Measurements from ENCODE around the gene CCDC200. TPM values are rescaled to one million over a fixed set of nuclear protein-coding genes. Genes with fewer than 3 reads are reported as not detected.
A peak's percentile ranks its signal among the peaks of the same experiment; 100 is the strongest.

CCDC200 gene
- total and polyA plus RNA-seq, 2 of the 13 experiments (the other 11 are each of a cell fraction or from before 2014, with no cell fraction given) = not detected

DNA sequence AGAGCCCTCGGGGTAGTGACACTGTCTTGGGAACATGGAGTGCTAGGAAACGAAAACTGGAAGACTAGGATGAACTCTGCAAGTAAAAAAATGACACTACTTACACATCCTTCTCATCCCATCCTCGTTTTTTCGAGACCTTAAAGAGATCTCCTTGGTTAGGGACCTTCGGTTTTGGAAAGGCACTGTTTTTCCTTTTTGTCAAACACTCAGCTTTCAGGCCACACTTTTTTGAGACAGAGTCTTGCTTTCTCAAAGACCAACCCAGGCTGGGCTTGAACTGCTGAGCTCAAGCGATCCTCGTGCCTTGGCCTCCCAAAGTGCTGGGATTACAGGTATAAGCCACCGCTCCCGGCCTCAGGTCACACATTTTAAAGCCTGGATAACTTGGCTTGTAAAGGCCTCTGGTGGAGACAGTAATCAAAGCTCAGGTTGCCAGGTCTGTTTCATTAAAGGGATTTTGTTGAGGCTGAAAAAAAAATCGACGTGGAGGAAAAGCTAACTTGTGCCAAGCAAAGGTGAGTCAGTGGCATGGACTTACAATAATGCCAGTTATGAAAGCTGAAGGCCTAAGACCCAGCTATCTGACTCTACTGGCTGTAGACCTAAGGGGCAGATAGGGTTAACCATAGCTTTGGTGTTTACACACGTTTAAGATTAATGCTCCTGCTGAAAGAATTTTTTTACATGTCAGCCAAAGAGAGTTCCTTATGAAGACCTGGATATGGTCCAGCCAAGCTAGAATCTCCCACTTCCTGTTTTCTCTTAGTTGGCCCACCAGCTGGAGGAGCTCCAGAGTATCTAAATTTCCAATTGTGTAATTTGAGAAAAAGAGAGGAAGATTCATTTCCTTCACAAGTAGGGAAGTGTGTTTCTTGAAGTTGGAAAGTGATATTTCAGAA, 56.6 kb downstream of the CCDC200 start:
- ChIA-PET POLR2A (interaction anchor here (0.9 to 4.1 kb wide), 21 partner anchors 12 to 196 kb away, joined by 3 to 93 read pairs (median 7); partner anchors contain the start of genes BRCA1, IFI35, RPL27 and TMEM106A), CTCF (ENCODE audit: low intra/inter-chr PET ratio, low total read pairs) (no interaction called here)
- intact Hi-C loops (cut with micrococcal nuclease; ENCODE audit: unreplicated experiment) (loop anchor here (2.0 to 5.0 kb wide), 3 partner anchors 45 to 165 kb away; partner anchors contain the start of genes IFI35 and RND2), in situ Hi-C loops (cut with HindIII; ENCODE audit: extremely low pct_ligation_motif_present, low pct_unique_long_range_greater_than_20kb) (no loop called here)
- TSS peak; percentile 82 for BruUV-seq (replicated peaks)
- WGBS (ENCODE audit: low lambda C conversion rate) = under 1% methylated on average over 12 of the region's 12 CpGs
- no peaks in the 10 kb centered on the region for H3K9me3 ChIP-seq (ENCODE audit: low read length)
- peak overlapping the region; percentile 92 for H3K9ac ChIP-seq (ENCODE audit: insufficient read depth, low read depth, low read length)
- no peak overlapping the region for H2AFZ ChIP-seq (ENCODE audit: low read length)
- peak; percentile 79 for DNase-seq (ENCODE audit: low spot score)
- H3K4me3 ChIP-seq (replicated peaks in 1 of 3; ENCODE audit: insufficient read depth in 1 of 3, low read depth in 2 of 3, low read length in 3 of 3) = peak overlapping the region; percentile 62 to 94 (median 75)
- ATAC-seq = no peak
- peaks cover 0 to under 1% of the 10 kb centered on the region in 2 experiments; a peak in 1 of 5 replicates for H3K36me3 ChIP-seq (replicated peaks in 1 of 2; ENCODE audit: control insufficient read depth in 1 of 2, insufficient read depth in 2 of 2, low read length in 2 of 2)
- H4K20me1 ChIP-seq (ENCODE audit: insufficient read depth, low read length) = no peaks in the 10 kb centered on the region
- peaks cover 78% of the 10 kb centered on the region for H3K4me1 ChIP-seq (ENCODE audit: insufficient read depth, low read length)
- H3K4me2 ChIP-seq (ENCODE audit: low read depth, low read length) = peak overlapping the region; percentile 93
- peak; percentile 32 for FAIRE-seq
- H3K27me3 ChIP-seq (ENCODE audit: control insufficient read depth in 1 of 2, insufficient read depth in 2 of 2, low read length in 2 of 2) = no peaks in the 10 kb centered on the region; a peak in 1 of 5 replicates
- H3K79me2 ChIP-seq (ENCODE audit: insufficient read depth, low read length) = peaks cover 41% of the 10 kb centered on the region
- peak overlapping the region; percentile 90 for H3K27ac ChIP-seq (ENCODE audit: extremely low read length, insufficient read depth, low read length)
- no peak for TF ChIP-seq ARNTL (CRISPR knock-in tag; IDR thresholded peaks at IDR 0.05)
- TF ChIP-seq ZNF556 (CRISPR knock-in tag; IDR thresholded peaks at IDR 0.05; ENCODE audit: borderline replicate concordance) = no peak
- no peak for TF ChIP-seq RXRA (CRISPR knock-in tag; IDR thresholded peaks at IDR 0.05)
- TF ChIP-seq, protein P1, sequence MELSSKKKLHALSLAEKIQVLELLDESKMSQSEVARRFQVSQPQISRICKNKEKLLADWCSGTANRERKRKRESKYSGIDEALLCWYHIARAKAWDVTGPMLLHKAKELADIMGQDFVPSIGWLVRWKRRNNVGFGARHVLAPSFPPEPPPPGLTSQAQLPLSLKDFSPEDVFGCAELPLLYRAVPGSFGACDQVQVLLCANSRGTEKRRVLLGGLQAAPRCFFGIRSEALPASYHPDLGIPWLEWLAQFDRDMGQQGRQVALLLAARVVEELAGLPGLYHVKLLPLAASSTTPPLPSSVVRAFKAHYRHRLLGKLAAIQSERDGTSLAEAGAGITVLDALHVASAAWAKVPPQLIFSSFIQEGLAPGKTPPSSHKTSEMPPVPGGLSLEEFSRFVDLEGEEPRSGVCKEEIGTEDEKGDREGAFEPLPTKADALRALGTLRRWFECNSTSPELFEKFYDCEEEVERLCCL (CRISPR knock-in tag; IDR thresholded peaks at IDR 0.05; ENCODE audit: borderline replicate concordance) = no peak
- TF ChIP-seq DZIP1 (CRISPR knock-in tag; IDR thresholded peaks at IDR 0.05) = no peak
- TF ChIP-seq ZFX (CRISPR knock-in tag; IDR thresholded peaks at IDR 0.05; ENCODE audit: low read depth) = no peak
- TF ChIP-seq MEIS2 (CRISPR knock-in tag; IDR thresholded peaks at IDR 0.05) = no peak
- TF ChIP-seq, protein P2, sequence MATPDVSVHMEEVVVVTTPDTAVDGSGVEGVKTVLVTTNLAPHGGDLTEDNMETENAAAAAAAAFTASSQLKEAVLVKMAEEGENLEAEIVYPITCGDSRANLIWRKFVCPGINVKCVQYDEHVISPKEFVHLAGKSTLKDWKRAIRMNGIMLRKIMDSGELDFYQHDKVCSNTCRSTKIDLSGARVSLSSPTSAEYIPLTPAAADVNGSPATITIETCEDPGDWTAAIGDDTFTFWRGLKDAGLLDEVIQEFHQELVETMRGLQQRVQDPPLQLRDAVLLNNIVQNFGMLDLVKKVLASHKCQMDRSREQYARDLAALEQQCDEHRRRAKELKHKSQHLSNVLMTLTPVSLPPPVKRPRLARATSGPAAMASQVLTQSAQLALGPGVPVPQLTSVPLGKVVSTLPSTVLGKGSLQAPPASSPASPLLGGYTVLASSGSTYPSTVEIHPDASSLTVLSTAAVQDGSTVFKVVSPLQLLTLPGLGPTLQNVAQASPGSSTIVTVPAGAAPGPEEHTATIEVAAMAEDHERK (CRISPR knock-in tag; IDR thresholded peaks at IDR 0.05; ENCODE audit: low read depth) = 0 out of 2 replicates have a peak, but pooled peaks have one; percentile 8
- TF ChIP-seq SAP130 (CRISPR knock-in tag; IDR thresholded peaks at IDR 0.05; ENCODE audit: low read depth) = peak; percentile 78
- TF ChIP-seq ZNF788 (CRISPR knock-in tag; IDR thresholded peaks at IDR 0.05; ENCODE audit: borderline replicate concordance) = no peak
- no peak for TF ChIP-seq SOX13 (IDR thresholded peaks at IDR 0.05)
- 0 out of 4 replicates have a peak, but pooled peaks of 1 of the 2 experiments have one; percentile 8 for TF ChIP-seq SOX13 (CRISPR knock-in tag; conservative IDR thresholded peaks at IDR 0.05 in 1 of 2, IDR thresholded peaks at IDR 0.05 in 1 of 2)
- peak; percentile 13; the same call in 1 of the 2 replicates for TF ChIP-seq ZNF333 (CRISPR knock-in tag; IDR thresholded peaks at IDR 0.05; ENCODE audit: borderline replicate concordance)
- TF ChIP-seq MYC (CRISPR knock-in tag; IDR thresholded peaks at IDR 0.05; ENCODE audit: borderline replicate concordance) = 0 out of 2 replicates have a peak, but pooled peaks have one; percentile 31

Measured in HepG2 (cell line).